ENCODE measurements around the gene RAB11FIP4. TPM values are rescaled to one million over a fixed set of nuclear protein-coding genes. Genes with fewer than 3 reads are reported as not detected.
A peak's percentile ranks its signal among the peaks of the same experiment; 100 is the strongest.

RAB11FIP4 gene
- total and polyA plus RNA-seq, 4 donors, result 1.5 to 16.0 (median 3.3) TPM

GRCh38 chr17:31490671-31491375, 99.3 kb downstream of the RAB11FIP4 start (continued):
- no peak for TF ChIP-seq REST (IDR thresholded peaks at IDR 0.05)

GRCh38 chr17:31491376-31492131, 100.1 kb downstream of the RAB11FIP4 start:
- no peak for TF ChIP-seq ATF3 (IDR thresholded peaks at IDR 0.05)
- no peak for TF ChIP-seq SP1 (IDR thresholded peaks at IDR 0.05)
- no peak for TF ChIP-seq HNF4A (conservative IDR thresholded peaks at IDR 0.05)
- no peak for TF ChIP-seq YY1 (IDR thresholded peaks at IDR 0.05)
- TF ChIP-seq RXRA (IDR thresholded peaks at IDR 0.05), result no peak
- TF ChIP-seq NR2F2 (IDR thresholded peaks at IDR 0.05), result no peak
- TF ChIP-seq MAX (IDR thresholded peaks at IDR 0.05), result no peak
- TF ChIP-seq JUND (IDR thresholded peaks at IDR 0.05), result no peak
- TF ChIP-seq RAD21 (IDR thresholded peaks at IDR 0.05), result no peak
- TF ChIP-seq CTCF (IDR thresholded peaks at IDR 0.05; ENCODE audit: low read depth, low read length, missing input control), result no peak
- no peak for TF ChIP-seq TAF1 (conservative IDR thresholded peaks at IDR 0.05)
- TF ChIP-seq ZBTB33 (IDR thresholded peaks at IDR 0.05), result no peak
- no peak for TF ChIP-seq GABPA (IDR thresholded peaks at IDR 0.05 in 1 of 2, conservative IDR thresholded peaks at IDR 0.05 in 1 of 2)
- TF ChIP-seq REST (IDR thresholded peaks at IDR 0.05), result no peak
- no peak for TF ChIP-seq HNF4G (IDR thresholded peaks at IDR 0.05)
- TF ChIP-seq FOXA1 (IDR thresholded peaks at IDR 0.05), result no peak
- no peak for TF ChIP-seq EGR1 (IDR thresholded peaks at IDR 0.05; ENCODE audit: low read depth in 2 of 2)
- no peak for TF ChIP-seq FOXA2 (IDR thresholded peaks at IDR 0.05)
- Histone ChIP-seq H3K9me3 (ENCODE audit: control insufficient read depth in 4 of 4, low read length in 3 of 4) (no peaks in the 10 kb centered on the region), H3K36me3 (ENCODE audit: control insufficient read depth in 4 of 4, insufficient read depth in 3 of 4, low read depth in 1 of 4, low read length in 3 of 4) (no peaks in the 10 kb centered on the region), H3K4me1 (ENCODE audit: control insufficient read depth in 4 of 4, insufficient read depth in 4 of 4, low read length in 3 of 4) (peaks cover 21 to 69% (median 47%) of the 10 kb centered on the region in 4 donors), H3K9ac (ENCODE audit: low read depth in 1 of 2, low read length in 2 of 2) (peak overlapping the region in 1 of 2 donors; percentile 51), H3K27me3 (ENCODE audit: control insufficient read depth in 4 of 4, insufficient read depth in 4 of 4, low read length in 3 of 4) (no peaks in the 10 kb centered on the region), H3K27ac (ENCODE audit: low read depth in 1 of 2, low read length in 2 of 2) (peak overlapping the region in 1 of 2 donors; percentile 36), H3K4me3 (ENCODE audit: low read depth in 1 of 3, low read length in 3 of 3) (no peak overlapping the region)
- DNase-seq (ENCODE audit: low spot score), result no peak
- 84% methylated on average over 18 of the region's 18 CpGs for WGBS

All from liver (tissue), 9 donors.